H9 (cell line): Measurements from ENCODE around the gene ITCH. TPM values are rescaled to one million over a fixed set of nuclear protein-coding genes. Genes with fewer than 3 reads are reported as not detected.

Experiments
- DNase-seq: peaks from one replicate; pipeline ENCODE4 v3.0.0-alpha.2; 2017
- H2AFZ ChIP-seq: one replicate; pipeline ENCODE4 v1.6.1; 2013; ENCODE audit warnings: mild to moderate bottlenecking, low read length, control low read depth, moderate library complexity
- H2AK5ac ChIP-seq: 2 replicates; pipeline ENCODE4 v1.6.1; 2013; ENCODE audit warnings: low read length, control low read depth, mixed read lengths; ENCODE audit not compliant: insufficient read length
- H2BK120ac ChIP-seq: one replicate; pipeline ENCODE4 v1.6.1; 2013; ENCODE audit warnings: low read depth, mild to moderate bottlenecking, low read length, control low read depth, inconsistent platforms; ENCODE audit not compliant: poor library complexity, severe bottlenecking
- H2BK12ac ChIP-seq: 2 replicates; pipeline ENCODE4 v1.6.1; 2013; ENCODE audit warnings: low read length, control low read depth, mixed read lengths, low read depth; ENCODE audit not compliant: insufficient read length
- H2BK15ac ChIP-seq: 2 replicates; pipeline ENCODE4 v1.6.1; 2013; ENCODE audit warnings: low read depth, low read length, control low read depth
- H2BK20ac ChIP-seq: one replicate; pipeline ENCODE4 v1.6.1; 2013; ENCODE audit warnings: low read depth, mild to moderate bottlenecking, low read length, control low read depth, inconsistent platforms; ENCODE audit not compliant: poor library complexity, severe bottlenecking
- H2BK5ac ChIP-seq: 2 replicates; pipeline ENCODE4 v1.6.1; 2013; ENCODE audit warnings: low read length, control low read depth, mixed read lengths; ENCODE audit not compliant: insufficient read length
- H3K14ac ChIP-seq: 2 replicates; pipeline ENCODE4 v1.6.1; 2013; ENCODE audit warnings: low read length, control low read depth; ENCODE audit not compliant: insufficient read depth
- H3K18ac ChIP-seq: 2 replicates; pipeline ENCODE4 v1.6.1; 2013; ENCODE audit warnings: low read depth, mild to moderate bottlenecking, mixed read lengths, low read length, control low read depth; ENCODE audit not compliant: insufficient read length
- H3K23ac ChIP-seq: 2 replicates; pipeline ENCODE4 v1.6.1; 2013; ENCODE audit warnings: low read length, control low read depth, mixed read lengths, low read depth; ENCODE audit not compliant: insufficient read length
- H3K23me2 ChIP-seq: 2 replicates; pipeline ENCODE4 v1.6.1; 2013; ENCODE audit warnings: low read depth, mild to moderate bottlenecking, mixed read lengths, low read length, control low read depth; ENCODE audit not compliant: insufficient read length, poor library complexity, severe bottlenecking
- H3K27ac ChIP-seq: 2 replicates; pipeline ENCODE4 v1.5.1; 2013; ENCODE audit warnings: low read length, control low read depth, mixed read lengths, low read depth; ENCODE audit not compliant: insufficient read length
- H3K27me3 ChIP-seq: 2 replicates; pipeline ENCODE4 v1.6.1; 2013; ENCODE audit warnings: low read length, control low read depth, inconsistent platforms; ENCODE audit not compliant: insufficient read depth
- H3K4ac ChIP-seq: 2 replicates; pipeline ENCODE4 v1.6.1; 2013; ENCODE audit warnings: low read depth, mild to moderate bottlenecking, control low read depth, inconsistent platforms, low read length, moderate library complexity
- H3K4me1 ChIP-seq: 2 replicates; pipeline ENCODE4 v1.6.1; 2013; ENCODE audit warnings: low read length, control low read depth, inconsistent platforms; ENCODE audit not compliant: insufficient read depth
- H3K4me2 ChIP-seq: 2 replicates; pipeline ENCODE4 v1.6.1; 2013; ENCODE audit warnings: low read length, control low read depth, mixed read lengths; ENCODE audit not compliant: insufficient read length, insufficient read depth
- H3K56ac ChIP-seq: 2 replicates; pipeline ENCODE4 v1.6.1; 2013; ENCODE audit warnings: low read depth, mild to moderate bottlenecking, mixed read lengths, low read length, control low read depth; ENCODE audit not compliant: insufficient read length
- H3K79me1 ChIP-seq: 2 replicates; pipeline ENCODE4 v1.6.1; 2013; ENCODE audit warnings: low read depth, mild to moderate bottlenecking, moderate library complexity, low read length, control low read depth, inconsistent platforms; ENCODE audit not compliant: insufficient read depth, poor library complexity, severe bottlenecking
- H3K79me2 ChIP-seq: 2 replicates; pipeline ENCODE4 v1.6.1; 2013; ENCODE audit warnings: low read length, control low read depth, inconsistent platforms; ENCODE audit not compliant: insufficient read depth
- H3K9ac ChIP-seq: 2 replicates; pipeline ENCODE4 v1.6.1; 2013; ENCODE audit warnings: low read length, control low read depth, mixed read lengths; ENCODE audit not compliant: insufficient read length; ENCODE audit errors: extremely low read depth
- H3K9me3 ChIP-seq: one replicate; pipeline ENCODE4 v1.6.1; 2013; ENCODE audit warnings: low read depth, low read length, inconsistent platforms; ENCODE audit not compliant: control insufficient read depth
- H3T11ph ChIP-seq: one replicate; pipeline ENCODE4 v1.6.1; 2013; ENCODE audit warnings: mild to moderate bottlenecking, low read length, control low read depth, inconsistent platforms
- H4K20me1 ChIP-seq: one replicate; pipeline ENCODE4 v1.6.1; 2013; ENCODE audit not compliant: control insufficient read depth, insufficient read length, insufficient read depth
- H4K5ac ChIP-seq: 2 replicates; pipeline ENCODE4 v1.6.1; 2013; ENCODE audit warnings: low read depth, mild to moderate bottlenecking, mixed read lengths, low read length, control low read depth; ENCODE audit not compliant: insufficient read length
- H4K8ac ChIP-seq: replicated peaks from 2 replicates; pipeline ENCODE4 v1.6.1; 2013; ENCODE audit warnings: low read length, control low read depth, mixed read lengths, low read depth; ENCODE audit not compliant: insufficient read length
- H4K91ac ChIP-seq: 2 replicates; pipeline ENCODE4 v1.6.1; 2013; ENCODE audit warnings: low read depth, mild to moderate bottlenecking, moderate library complexity, mixed read lengths, low read length, control low read depth; ENCODE audit not compliant: insufficient read length
- H3K27ac Mint-ChIP-seq, 3 experiments: 2 replicates in 2 of 3; 3 replicates in 1 of 3; pipeline ENCODE4 v1.8.0; 2020 to 2021; ENCODE audit warnings: mixed read lengths in 3 of 3, mild to moderate bottlenecking in 1 of 3, moderate library complexity in 1 of 3
- H3K27me3 Mint-ChIP-seq: 2 replicates; pipeline ENCODE4 v1.8.0; 2021; ENCODE audit warnings: low read depth, mild to moderate bottlenecking, moderate library complexity, mixed read lengths
- H3K36me3 Mint-ChIP-seq, 3 experiments: 2 replicates in 2 of 3; 3 replicates in 1 of 3; pipeline ENCODE4 v1.8.0; 2020 to 2021; ENCODE audit warnings: low read depth in 3 of 3, mixed read lengths in 3 of 3; ENCODE audit not compliant: insufficient read depth in 1 of 3
- H3K4me1 Mint-ChIP-seq, 2 experiments: 2 replicates each; pipeline ENCODE4 v1.8.0; 2020; ENCODE audit warnings: mixed read lengths in 2 of 2
- H3K4me3 Mint-ChIP-seq, 2 experiments: 2 replicates in 1 of 2; 3 replicates in 1 of 2; pipeline ENCODE4 v1.8.0; 2020 to 2021; ENCODE audit warnings: mild to moderate bottlenecking in 2 of 2, mixed read lengths in 2 of 2, moderate library complexity in 1 of 2
- H3K9me3 Mint-ChIP-seq, 2 experiments: 2 replicates in 1 of 2; 3 replicates in 1 of 2; pipeline ENCODE4 v1.8.0; 2020; ENCODE audit warnings: mild to moderate bottlenecking in 2 of 2, mixed read lengths in 2 of 2, moderate library complexity in 1 of 2
- WGBS: extraction: QIAGEN DNeasy Blood & Tissue Kit; methylation state at CpG from one replicate; pipeline ENCODE4 v1.1.7; 2013; ENCODE audit warnings: missing lambda C conversion rate, low lambda C conversion rate, mixed read lengths; ENCODE audit not compliant: insufficient read length; ENCODE audit errors: extremely low coverage; 5-methylcytosine and 5-hydroxymethylcytosine counted together
- total RNA-seq: library from RNA; stranded (reverse); gene quantifications from 2 replicates; pipeline ENCODE4 v1.2.1, GENCODE V29; 2021
- TF ChIP-seq, protein P1 (sequence below): fragments of 200-600 bp; sonication (generic); conservative IDR thresholded peaks from 3 replicates; pipeline ENCODE4 v1.8.0; 2021; ENCODE audit warnings: antibody characterized with exemption, mild to moderate bottlenecking

ITCH gene
- total RNA-seq, 1 experiment from 2014 or later, result 55.9 TPM

DNA sequence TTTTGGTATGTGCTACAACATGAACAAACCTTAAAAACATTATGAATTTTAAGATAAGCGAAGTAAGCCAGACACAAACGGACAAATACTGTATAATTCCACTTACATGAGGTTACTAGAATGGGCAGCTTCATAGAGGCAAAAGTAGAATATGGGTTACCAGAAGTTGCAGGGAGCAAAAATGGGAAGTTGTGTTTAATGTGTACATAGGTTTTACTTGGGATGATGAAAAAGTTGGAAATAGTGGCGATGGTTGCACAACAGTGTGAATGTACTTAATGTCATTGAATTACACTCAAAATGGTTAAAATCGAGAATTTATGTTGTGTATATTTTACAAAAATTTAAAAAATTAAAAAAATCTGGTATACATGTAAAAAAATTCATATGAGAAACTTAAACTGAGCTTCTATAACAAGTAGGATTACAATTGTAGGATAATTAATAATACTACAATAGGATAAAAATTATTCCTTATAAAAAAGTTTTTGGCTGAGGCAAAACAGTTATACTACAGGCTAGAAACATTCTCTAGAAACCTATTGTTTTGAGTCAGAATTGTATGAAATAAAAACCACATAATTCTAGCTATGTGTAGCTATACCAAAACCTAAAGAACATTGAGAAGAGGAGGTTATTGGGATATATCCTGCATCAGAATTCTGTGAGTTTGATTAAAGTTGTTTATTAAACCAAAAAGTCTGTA is 128.3 kb downstream of the ITCH start:
- H2BK15ac ChIP-seq, result no peak overlapping the region
- no peak for DNase-seq
- no peaks in the 10 kb centered on the region for H4K20me1 ChIP-seq
- H3K56ac ChIP-seq, result no peak overlapping the region
- H2AK5ac ChIP-seq, result no peak overlapping the region
- no peaks in the 10 kb centered on the region for H3K4me1 ChIP-seq
- no peak overlapping the region for H2AFZ ChIP-seq
- H3K18ac ChIP-seq, result no peak overlapping the region
- no peaks in the 10 kb centered on the region for H3K27me3 Mint-ChIP-seq
- H4K5ac ChIP-seq, result no peak overlapping the region
- H3K36me3 Mint-ChIP-seq, result peaks cover 34 to 78% (median 71%) of the 10 kb centered on the region in 3 experiments
- no peaks in the 10 kb centered on the region for H3K9me3 ChIP-seq
- no peaks in the 10 kb centered on the region for H3K4me1 Mint-ChIP-seq
- 100% methylated on average over 1 of the region's 4 CpGs for WGBS
- H2BK5ac ChIP-seq, result no peak overlapping the region
- no peak overlapping the region for H3K4me3 Mint-ChIP-seq
- H3K14ac ChIP-seq, result no peak overlapping the region
- H2BK20ac ChIP-seq, result no peak overlapping the region
- H3K4ac ChIP-seq, result no peak overlapping the region
- no peak overlapping the region for H3T11ph ChIP-seq
- H3K9ac ChIP-seq, result no peak overlapping the region
- H3K27ac Mint-ChIP-seq, result no peak overlapping the region
- no peaks in the 10 kb centered on the region for H3K79me2 ChIP-seq
- H2BK120ac ChIP-seq, result no peak overlapping the region
- no peak overlapping the region for H4K8ac ChIP-seq
- no peak overlapping the region for H2BK12ac ChIP-seq
- H3K27me3 ChIP-seq, result no peaks in the 10 kb centered on the region
- H3K23me2 ChIP-seq, result no peaks in the 10 kb centered on the region
- H4K91ac ChIP-seq, result no peak overlapping the region
- TF ChIP-seq, protein P1, sequence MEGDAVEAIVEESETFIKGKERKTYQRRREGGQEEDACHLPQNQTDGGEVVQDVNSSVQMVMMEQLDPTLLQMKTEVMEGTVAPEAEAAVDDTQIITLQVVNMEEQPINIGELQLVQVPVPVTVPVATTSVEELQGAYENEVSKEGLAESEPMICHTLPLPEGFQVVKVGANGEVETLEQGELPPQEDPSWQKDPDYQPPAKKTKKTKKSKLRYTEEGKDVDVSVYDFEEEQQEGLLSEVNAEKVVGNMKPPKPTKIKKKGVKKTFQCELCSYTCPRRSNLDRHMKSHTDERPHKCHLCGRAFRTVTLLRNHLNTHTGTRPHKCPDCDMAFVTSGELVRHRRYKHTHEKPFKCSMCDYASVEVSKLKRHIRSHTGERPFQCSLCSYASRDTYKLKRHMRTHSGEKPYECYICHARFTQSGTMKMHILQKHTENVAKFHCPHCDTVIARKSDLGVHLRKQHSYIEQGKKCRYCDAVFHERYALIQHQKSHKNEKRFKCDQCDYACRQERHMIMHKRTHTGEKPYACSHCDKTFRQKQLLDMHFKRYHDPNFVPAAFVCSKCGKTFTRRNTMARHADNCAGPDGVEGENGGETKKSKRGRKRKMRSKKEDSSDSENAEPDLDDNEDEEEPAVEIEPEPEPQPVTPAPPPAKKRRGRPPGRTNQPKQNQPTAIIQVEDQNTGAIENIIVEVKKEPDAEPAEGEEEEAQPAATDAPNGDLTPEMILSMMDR, result no peak
- H3K27ac ChIP-seq, result no peak overlapping the region
- no peaks in the 10 kb centered on the region for H3K9me3 Mint-ChIP-seq
- no peaks in the 10 kb centered on the region for H3K79me1 ChIP-seq
- no peak overlapping the region for H3K4me2 ChIP-seq
- H3K23ac ChIP-seq, result no peak overlapping the region
